Progenitor cell of endocrine pancreas (in vitro differentiated cells): ENCODE results near the gene STX5. TPM values are rescaled to one million over a fixed set of nuclear protein-coding genes. Genes with fewer than 3 reads are reported as not detected.
"Not testable (repeated sequence)": the region's sequence is repeated elsewhere in the genome, so short reads cannot be mapped to it uniquely, and the experiment has no call there.

Experiments used
- DNase-seq: peaks from one replicate; pipeline ENCODE4 v3.0.0; 2021; ENCODE audit warnings: low spot score; ENCODE audit not compliant: unreplicated experiment
- H3K27ac Mint-ChIP-seq: 2 replicates; pipeline ENCODE4 v1.8.0; 2021; ENCODE audit warnings: mild to moderate bottlenecking, moderate library complexity, mixed read lengths
- H3K27me3 Mint-ChIP-seq: 2 replicates; pipeline ENCODE4 v1.8.0; 2021; ENCODE audit warnings: mixed read lengths
- H3K36me3 Mint-ChIP-seq: 2 replicates; pipeline ENCODE4 v1.8.0; 2022; ENCODE audit warnings: mixed read lengths; ENCODE audit not compliant: insufficient read depth
- H3K4me1 Mint-ChIP-seq: 2 replicates; pipeline ENCODE4 v1.8.0; 2021; ENCODE audit warnings: low read depth, mixed read lengths
- H3K4me3 Mint-ChIP-seq: 2 replicates; pipeline ENCODE4 v1.8.0; 2021; ENCODE audit warnings: low read depth, mild to moderate bottlenecking, moderate library complexity, mixed read lengths
- H3K9me3 Mint-ChIP-seq: 2 replicates; pipeline ENCODE4 v1.8.0; 2021; ENCODE audit warnings: low read depth, mixed read lengths
- CTCF ChIP-seq: fragments of 200-600 bp; sonication (generic); IDR thresholded peaks from one replicate; pipeline ENCODE4 v1.5.0; 2021; ENCODE audit warnings: antibody characterized with exemption, mild to moderate bottlenecking; ENCODE audit not compliant: unreplicated experiment
- total RNA-seq: library from RNA; stranded (reverse); gene quantifications from 2 replicates; pipeline ENCODE4 v1.2.1, GENCODE V29; 2021

Gene STX5
- total RNA-seq, 1 donor from 2014 or later, result 45.3 TPM

GRCh38 chr11:62847767-62848314 lies 16.0 kb upstream of the STX5 start:
- TF ChIP-seq CTCF, result no peak
- H3K4me1 Mint-ChIP-seq, result peaks cover 10% of the 10 kb centered on the region
- no peaks in the 10 kb centered on the region for H3K27me3 Mint-ChIP-seq
- H3K36me3 Mint-ChIP-seq, result peaks cover 9% of the 10 kb centered on the region
- H3K4me3 Mint-ChIP-seq, result no peak overlapping the region
- peaks cover 3% of the 10 kb centered on the region for H3K9me3 Mint-ChIP-seq
- peak overlapping the region; percentile 15 for H3K27ac Mint-ChIP-seq
- no peak for DNase-seq

- DNase-seq, result no peak
- Mint-ChIP-seq H3K9me3 (peaks cover 3% of the 10 kb centered on the region), H3K36me3 (no peaks in the 10 kb centered on the region), H3K27ac (no peak overlapping the region), H3K4me1 (no peaks in the 10 kb centered on the region), H3K27me3 (no peaks in the 10 kb centered on the region), H3K4me3 (no peak overlapping the region)
- TF ChIP-seq CTCF, result no peak
Observed at GRCh38 chr11:62846177-62846576, 14.3 kb upstream of the STX5 start.

- Mint-ChIP-seq H3K36me3 (peaks cover 2% of the 10 kb centered on the region), H3K4me1 (peaks cover 6% of the 10 kb centered on the region), H3K4me3 (no peak overlapping the region), H3K27me3 (no peaks in the 10 kb centered on the region), H3K9me3 (peaks cover 3% of the 10 kb centered on the region), H3K27ac (no peak overlapping the region)
- no peak for TF ChIP-seq CTCF
- no peak for DNase-seq
Observed at GRCh38 chr11:62844154-62844553, 12.3 kb upstream of the STX5 start.

- Mint-ChIP-seq H3K9me3 (peaks cover 3% of the 10 kb centered on the region), H3K27me3 (no peaks in the 10 kb centered on the region), H3K27ac (peak overlapping the region; percentile 86), H3K4me3 (no peak overlapping the region), H3K36me3 (peaks cover 2% of the 10 kb centered on the region), H3K4me1 (peaks cover 9% of the 10 kb centered on the region)
- DNase-seq, result no peak
- TF ChIP-seq CTCF, result no peak
Observed at GRCh38 chr11:62843466-62843865, 11.6 kb upstream of the STX5 start.

- H3K27me3 Mint-ChIP-seq, result not testable (repeated sequence)
Observed at GRCh38 chr11:62842891-62843290, 11.0 kb upstream of the STX5 start.

GRCh38 chr11:62842171-62842741 lies 10.4 kb upstream of the STX5 start:
- no peak overlapping the region for H3K4me3 Mint-ChIP-seq
- peaks cover 3% of the 10 kb centered on the region for H3K9me3 Mint-ChIP-seq
- no peaks in the 10 kb centered on the region for H3K27me3 Mint-ChIP-seq
- H3K4me1 Mint-ChIP-seq, result peaks cover 11% of the 10 kb centered on the region
- peak; percentile 23 for DNase-seq
- peaks cover 6% of the 10 kb centered on the region for H3K36me3 Mint-ChIP-seq
- no peak overlapping the region for H3K27ac Mint-ChIP-seq
- TF ChIP-seq CTCF, result no peak

More at GRCh38 chr11:62842891-62843290, 11.0 kb upstream of the STX5 start:
- not testable (repeated sequence) for H3K4me3 Mint-ChIP-seq, H3K9me3 Mint-ChIP-seq, DNase-seq, H3K36me3 Mint-ChIP-seq, H3K4me1 Mint-ChIP-seq, H3K27ac Mint-ChIP-seq
